ENCODE results near the gene ANO10.
"Not testable (repeated sequence)": the region's sequence is repeated elsewhere in the genome, so short reads cannot be mapped to it uniquely, and the experiment has no call there.

ANO10 gene

GRCh38 chr3:43366885-43367284 lies 254.9 kb downstream of the ANO10 start:
- no peak for DNase-seq

DNA sequence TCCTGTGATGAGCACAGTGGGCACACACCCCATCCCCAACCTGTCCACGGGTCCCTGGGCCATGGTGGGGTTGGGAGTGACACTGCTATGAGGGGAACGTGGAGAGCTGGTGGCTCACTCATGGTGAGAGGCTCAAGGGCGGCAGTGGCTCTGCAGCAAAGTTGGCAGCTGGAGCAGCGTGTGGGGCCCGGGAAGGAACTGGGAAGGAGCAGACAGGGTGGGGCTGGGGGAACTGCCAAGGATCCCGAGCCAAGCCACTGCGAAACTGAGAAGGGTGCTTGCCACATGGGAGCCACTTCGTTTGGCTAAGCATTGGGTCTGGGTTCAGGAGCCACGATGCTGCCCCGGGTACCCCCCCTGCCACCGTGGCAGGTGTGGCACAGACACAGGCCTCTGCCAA lies 255.3 kb downstream of the ANO10 start:
- no peak for DNase-seq

- no peak for DNase-seq
Measured at GRCh38 chr3:43365601-43366305, 256.1 kb downstream of the ANO10 start.

DNA sequence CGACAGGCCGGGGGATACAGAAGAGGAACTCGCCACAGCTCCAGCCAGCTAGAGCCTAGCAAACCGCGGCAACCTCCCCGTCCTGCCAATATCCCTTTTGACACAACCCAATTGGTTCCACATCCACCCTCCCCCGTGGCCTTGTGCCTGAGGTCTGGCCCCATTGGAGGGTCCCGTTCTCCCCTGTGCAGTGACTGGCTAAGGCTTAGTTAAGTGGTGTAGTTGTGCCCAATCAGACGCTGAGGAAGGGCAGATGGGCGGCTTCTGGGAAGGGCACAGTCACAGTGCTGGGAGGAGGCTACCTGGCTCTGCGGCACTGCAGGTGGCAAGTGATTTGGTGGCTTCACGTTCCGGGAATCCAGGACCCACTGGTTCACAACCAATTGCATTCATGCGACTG lies 256.9 kb downstream of the ANO10 start:
- no peak for DNase-seq

DNA sequence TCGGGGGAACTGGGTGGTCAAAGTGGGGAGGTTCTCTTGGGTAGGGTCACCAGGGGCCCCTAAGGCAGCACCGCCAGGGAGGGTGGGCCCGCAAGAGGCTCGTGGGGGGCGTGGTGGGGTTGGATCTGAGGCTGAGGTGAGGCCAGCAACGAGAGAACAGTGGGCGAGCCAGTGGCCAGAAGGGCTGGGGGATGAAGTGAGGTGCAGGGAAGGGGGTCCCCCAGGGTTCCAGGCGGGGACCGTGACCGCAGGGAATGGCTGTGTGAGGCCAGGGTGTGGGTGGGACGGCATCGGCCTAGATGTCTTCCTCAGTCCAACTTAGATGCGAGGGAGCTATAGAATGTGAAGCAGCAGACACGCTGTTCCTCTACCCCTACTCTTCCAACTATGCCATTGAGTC lies 257.3 kb downstream of the ANO10 start:
- DNase-seq: no peak

- no peak for DNase-seq
Measured at GRCh38 chr3:43363621-43364266, 258.1 kb downstream of the ANO10 start.

DNA sequence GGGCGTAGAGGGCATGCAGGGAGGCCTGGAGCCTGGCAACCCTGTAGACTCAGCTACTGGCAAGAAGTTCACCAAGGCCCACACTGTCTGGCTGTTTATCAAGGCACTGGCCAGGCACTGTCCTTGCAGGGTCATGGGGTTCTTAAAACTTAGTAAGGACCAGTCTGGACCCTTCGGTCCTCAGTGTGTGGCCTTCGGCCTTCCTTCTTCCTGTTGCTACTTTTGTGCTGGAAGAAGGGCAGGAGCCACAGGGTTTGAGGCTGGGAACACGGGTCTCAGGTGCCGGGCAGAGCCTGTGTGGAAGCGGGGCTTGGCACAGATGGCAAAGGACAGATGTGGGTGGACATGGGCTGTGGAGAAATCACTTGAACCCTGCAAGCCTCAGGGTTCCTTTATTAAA lies 258.9 kb downstream of the ANO10 start:
- no peak for DNase-seq

GRCh38 chr3:43362183-43362582 lies 259.6 kb downstream of the ANO10 start:
- DNase-seq: no peak

DNA sequence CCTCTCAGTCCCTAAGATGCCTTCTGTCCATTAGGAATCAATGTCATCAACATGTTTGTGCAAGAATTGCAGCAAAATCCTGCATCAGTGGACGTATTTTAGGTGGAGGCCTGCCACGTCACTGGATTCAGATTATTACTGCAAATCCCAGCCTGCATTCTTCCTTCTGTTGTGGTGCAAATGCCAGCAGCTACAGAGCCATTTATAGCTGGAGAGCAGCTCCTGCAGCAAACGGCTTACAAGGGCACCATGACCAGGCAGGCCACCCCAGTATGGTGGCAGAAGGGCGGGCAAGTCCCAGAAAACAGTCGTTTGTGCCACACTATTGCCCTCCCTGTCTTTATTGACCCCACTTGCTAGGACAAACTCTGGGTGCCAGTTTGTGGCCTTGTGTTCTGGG lies 260.7 kb downstream of the ANO10 start:
- no peak for DNase-seq

GRCh38 chr3:43356033-43356432 lies 265.8 kb downstream of the ANO10 start:
- not testable (repeated sequence) for DNase-seq

DNA sequence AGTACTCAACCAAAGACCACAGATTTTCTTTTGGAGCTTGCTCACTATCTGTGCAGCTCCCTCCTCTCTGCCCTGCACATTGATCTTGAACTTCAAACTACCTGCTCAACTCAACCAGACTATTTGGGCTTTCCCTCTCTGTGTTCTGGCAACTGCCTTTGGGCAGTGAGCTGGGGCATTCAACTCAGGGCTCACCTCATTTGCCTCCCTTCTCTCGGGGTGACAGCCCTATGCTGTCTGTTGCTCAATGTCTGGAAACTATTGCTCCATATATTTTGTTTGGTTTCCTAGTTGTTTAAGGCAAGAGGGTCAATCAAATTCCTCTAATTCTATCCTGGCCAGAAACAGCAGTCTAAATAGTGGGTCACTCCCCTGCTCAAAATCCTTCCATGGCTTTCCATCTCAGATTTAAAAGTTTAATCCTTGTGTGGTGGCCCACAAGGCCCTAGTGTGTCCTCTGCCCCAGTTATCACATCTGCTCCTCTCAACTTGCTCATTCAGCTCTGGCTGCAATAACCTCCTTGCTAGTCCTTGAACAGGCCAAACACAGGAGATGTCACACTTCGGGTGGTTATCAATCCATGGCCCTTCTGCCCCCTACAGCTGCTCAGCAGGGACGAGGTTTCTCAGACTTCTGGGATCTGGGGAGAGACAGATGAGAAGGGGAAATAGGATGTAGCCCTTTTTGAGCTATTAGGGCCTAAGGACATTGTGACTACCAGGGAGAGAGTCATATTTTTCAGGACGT lies 267.7 kb downstream of the ANO10 start:
- DNase-seq: no peak

DNA sequence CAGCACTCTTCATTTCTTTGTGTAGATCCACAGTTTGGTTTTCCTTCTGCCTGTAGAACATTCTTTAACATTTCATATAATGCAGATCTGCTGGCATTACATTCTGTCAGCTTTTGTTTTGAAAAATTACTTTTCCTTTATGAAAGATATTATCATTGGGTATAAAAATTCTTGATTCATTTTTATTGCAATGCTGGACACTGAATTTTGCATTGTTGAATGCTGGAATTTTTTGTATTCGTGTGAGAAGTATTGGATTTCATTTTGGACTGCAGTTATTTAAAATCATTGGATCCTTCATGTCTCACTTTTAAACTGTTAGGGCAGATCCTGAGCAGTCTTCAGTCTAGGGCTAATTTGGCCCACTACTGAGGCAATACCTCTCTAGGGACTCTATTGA lies 268.4 kb downstream of the ANO10 start:
- DNase-seq: no peak

DNA sequence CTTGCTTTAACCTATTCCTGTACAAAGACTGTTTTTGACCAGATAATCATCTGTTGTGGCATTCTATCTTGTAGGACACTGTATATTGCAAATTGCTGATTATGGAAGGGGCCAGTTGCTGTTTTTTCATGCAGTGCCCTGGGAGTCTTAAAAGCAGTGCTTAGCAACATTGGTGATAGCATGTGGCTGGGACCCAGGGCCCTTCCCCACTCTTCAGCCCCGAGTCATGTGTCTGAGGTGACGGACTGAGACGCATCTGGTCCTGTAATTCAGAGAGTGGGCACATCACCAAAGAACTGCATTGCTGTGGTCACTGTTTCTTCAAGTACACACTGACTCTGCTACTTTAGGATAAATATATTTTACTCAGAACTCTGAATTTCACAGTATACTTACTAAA lies 272.1 kb downstream of the ANO10 start:
- no peak for DNase-seq

- no peak for DNase-seq
Measured at GRCh38 chr3:43348852-43349574, 272.8 kb downstream of the ANO10 start.

- no peak for DNase-seq
Measured at GRCh38 chr3:43348350-43348749, 273.5 kb downstream of the ANO10 start.

- DNase-seq: no peak
Measured at GRCh38 chr3:43347774-43348173, 274.0 kb downstream of the ANO10 start.

DNA sequence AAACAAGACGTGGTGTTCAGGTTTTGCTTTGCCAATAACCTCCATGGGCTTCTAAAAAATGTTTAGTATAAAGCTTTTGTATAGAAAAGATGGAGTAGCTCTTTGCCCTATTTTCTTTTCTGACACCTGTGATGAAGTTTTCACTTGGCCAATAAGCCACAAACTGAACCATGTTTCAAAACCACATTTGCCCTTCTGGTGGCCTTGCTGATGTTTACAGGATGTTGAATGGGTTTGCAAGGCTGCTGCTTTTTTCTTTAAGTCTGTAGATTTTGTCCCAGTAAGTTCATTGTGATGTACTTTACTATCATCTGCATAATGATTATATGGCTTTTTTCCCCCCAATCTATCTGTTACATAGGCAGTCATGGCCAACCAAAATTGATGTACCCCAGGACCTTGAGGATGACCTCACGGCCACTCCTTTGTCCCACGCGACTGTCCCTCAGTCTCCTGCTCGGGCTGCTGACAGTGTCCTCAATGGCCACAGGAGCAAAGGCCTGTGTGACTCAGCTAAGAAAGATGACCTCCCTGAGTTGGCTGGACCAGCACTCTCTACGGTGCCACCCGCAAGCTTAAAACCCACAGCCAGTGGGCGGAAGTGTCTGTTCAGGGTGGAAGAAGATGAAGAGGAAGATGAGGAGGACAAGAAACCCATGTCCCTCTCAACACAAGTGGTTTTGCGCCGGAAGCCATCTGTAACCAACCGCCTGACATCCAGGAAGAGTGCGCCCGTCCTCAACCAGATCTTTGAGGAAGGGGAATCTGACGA lies 274.6 kb downstream of the ANO10 start:
- DNase-seq: no peak

DNA sequence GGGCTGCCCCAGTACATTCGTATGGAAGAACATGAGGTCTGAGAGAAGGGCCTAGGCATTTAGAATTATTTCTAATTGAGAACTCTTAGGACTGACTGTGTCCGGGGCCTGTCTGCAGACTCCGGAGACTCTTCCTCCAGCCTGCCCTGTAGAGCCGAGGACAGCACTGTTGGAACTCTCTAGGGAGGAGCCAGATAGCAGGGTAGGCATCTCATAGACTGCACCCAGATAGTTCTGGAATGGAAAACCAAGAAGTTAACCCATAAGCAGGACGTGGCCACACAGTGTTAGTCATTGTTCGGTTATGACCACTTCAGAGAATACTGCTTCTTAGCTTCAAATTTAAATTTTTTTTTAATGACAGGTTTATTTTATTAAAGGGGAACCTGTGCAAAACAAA lies 275.9 kb downstream of the ANO10 start:
- no peak for DNase-seq

- no peak for DNase-seq
Measured at GRCh38 chr3:43345246-43345645, 276.6 kb downstream of the ANO10 start.

GRCh38 chr3:43344520-43344919 lies 277.3 kb downstream of the ANO10 start:
- no peak for DNase-seq

DNA sequence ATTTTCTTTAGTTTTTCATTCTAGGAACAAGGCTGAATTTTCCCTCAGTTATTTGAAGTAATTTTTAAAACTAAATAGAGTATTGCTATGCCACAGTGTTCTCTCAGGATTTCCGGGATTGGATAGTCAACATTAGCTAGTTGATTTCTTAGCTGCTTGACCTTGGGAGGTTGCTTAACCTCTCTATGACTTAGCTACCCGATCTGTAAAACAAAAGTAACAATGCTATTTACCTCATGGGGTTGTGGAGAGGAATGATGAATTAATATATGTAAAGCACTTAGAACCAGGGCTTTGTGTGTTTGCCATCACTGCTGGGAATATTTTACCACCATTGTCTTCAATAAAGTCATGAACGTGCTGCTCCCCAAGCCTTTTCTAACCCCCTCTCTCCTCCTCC lies 278.0 kb downstream of the ANO10 start:
- DNase-seq: no peak

- DNase-seq: no peak
Measured at GRCh38 chr3:43343185-43343584, 278.6 kb downstream of the ANO10 start.

DNA sequence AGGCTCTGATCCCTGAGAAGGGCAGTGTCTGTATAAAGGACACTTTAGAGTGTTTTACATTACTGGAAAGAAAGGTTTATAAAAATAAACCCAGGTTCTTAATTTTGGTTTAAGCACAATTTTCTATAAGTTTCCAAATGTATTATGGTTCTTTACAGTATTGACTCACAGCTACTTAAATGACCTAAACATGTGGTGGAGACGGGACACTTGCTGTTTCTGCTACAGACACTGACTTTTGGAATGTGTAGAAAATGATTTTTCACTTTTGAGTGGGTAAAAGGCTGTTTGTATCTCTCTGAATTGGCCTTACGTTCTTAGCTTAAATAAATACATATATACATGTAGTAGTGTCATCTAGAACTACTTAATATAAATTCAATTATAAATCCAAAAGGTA lies 280.0 kb downstream of the ANO10 start:
- no peak for DNase-seq
